Neural progenitor cell (in vitro differentiated cells): ENCODE results near the gene TTLL5. TPM values are rescaled to one million over a fixed set of nuclear protein-coding genes. Genes with fewer than 3 reads are reported as not detected.

Source experiments
- DNase-seq: peaks from one replicate; pipeline ENCODE4 v3.0.0-alpha.2; 2016; ENCODE audit warnings: low spot score
- H2AFZ ChIP-seq: fragments of 200-600 bp; sonication (generic); replicated peaks from 2 replicates; pipeline ENCODE4 v1.6.1; 2016; ENCODE audit warnings: antibody characterized with exemption
- H3F3A ChIP-seq: fragments of 200-600 bp; sonication (generic); 2 replicates; pipeline ENCODE4 v1.6.1; 2016; ENCODE audit warnings: antibody characterized with exemption, low read depth
- H3K27ac ChIP-seq: fragments of 200-600 bp; sonication (generic); 2 replicates; pipeline ENCODE4 v1.5.1; 2016; ENCODE audit warnings: mild to moderate bottlenecking
- H3K27me3 ChIP-seq: fragments of 200-600 bp; sonication (generic); 2 replicates; pipeline ENCODE4 v1.6.1; 2016; ENCODE audit warnings: mild to moderate bottlenecking, moderate library complexity
- H3K36me3 ChIP-seq: fragments of 200-600 bp; sonication (generic); 2 replicates; pipeline ENCODE4 v1.5.1; 2016
- H3K4me1 ChIP-seq: fragments of 200-600 bp; sonication (generic); 2 replicates; pipeline ENCODE4 v1.6.1; 2016; ENCODE audit warnings: mixed run types
- H3K4me2 ChIP-seq: fragments of 200-600 bp; sonication (generic); 2 replicates; pipeline ENCODE4 v1.6.1; 2016
- H3K4me3 ChIP-seq: fragments of 200-600 bp; sonication (generic); 2 replicates; pipeline ENCODE4 v1.5.1; 2016
- H3K79me2 ChIP-seq: fragments of 200-600 bp; sonication (generic); 2 replicates; pipeline ENCODE4 v1.6.1; 2016; ENCODE audit warnings: low read depth
- H3K9ac ChIP-seq: fragments of 200-600 bp; sonication (generic); 2 replicates; pipeline ENCODE4 v1.6.1; 2016
- H3K9me3 ChIP-seq: fragments of 200-600 bp; sonication (generic); 2 replicates; pipeline ENCODE4 v1.5.1; 2016; ENCODE audit warnings: low read depth
- H4K20me1 ChIP-seq: fragments of 200-600 bp; sonication (generic); 2 replicates; pipeline ENCODE4 v1.6.1; 2016; ENCODE audit warnings: low read depth
- H3K27ac Mint-ChIP-seq: 3 replicates; pipeline ENCODE4 v1.8.0; 2021; ENCODE audit warnings: mixed read lengths
- H3K27me3 Mint-ChIP-seq: 2 replicates; pipeline ENCODE4 v1.8.0; 2022; ENCODE audit warnings: low read depth, mild to moderate bottlenecking, inconsistent platforms, moderate library complexity, mixed read lengths; ENCODE audit not compliant: insufficient read depth
- H3K36me3 Mint-ChIP-seq: 3 replicates; pipeline ENCODE4 v1.8.0; 2021; ENCODE audit warnings: mixed read lengths
- H3K4me1 Mint-ChIP-seq: 3 replicates; pipeline ENCODE4 v1.8.0; 2021; ENCODE audit warnings: mixed read lengths
- H3K4me3 Mint-ChIP-seq: 3 replicates; pipeline ENCODE4 v1.8.0; 2021; ENCODE audit warnings: mild to moderate bottlenecking, moderate library complexity, mixed read lengths
- H3K9me3 Mint-ChIP-seq: 3 replicates; pipeline ENCODE4 v1.8.0; 2020; ENCODE audit warnings: mixed read lengths
- EZH2 ChIP-seq: fragments of 200-600 bp; sonication (generic); IDR thresholded peaks from 2 replicates; pipeline ENCODE4 v1.6.1; 2017; ENCODE audit warnings: antibody characterized with exemption, mild to moderate bottlenecking, moderate library complexity
- EZH2phosphoT487 ChIP-seq: fragments of 200-600 bp; sonication (generic); IDR thresholded peaks from 2 replicates; pipeline ENCODE4 v1.6.1; 2017; ENCODE audit warnings: antibody characterized with exemption
- total RNA-seq: library from RNA; depleted of rRNA; stranded (reverse); fragments of >200 nt; gene quantifications from 2 replicates; pipeline ENCODE4 v1.2.3, GENCODE V29; 2015; ENCODE audit warnings: low replicate concordance
- TF ChIP-seq, protein P1 (sequence below): fragments of 200-600 bp; sonication (generic); IDR thresholded peaks from 2 replicates; pipeline ENCODE4 v1.5.1; 2017; ENCODE audit warnings: antibody characterized with exemption, mild to moderate bottlenecking

TTLL5 gene
- total RNA-seq, 1 donor from 2014 or later, result 61.4 TPM

DNA sequence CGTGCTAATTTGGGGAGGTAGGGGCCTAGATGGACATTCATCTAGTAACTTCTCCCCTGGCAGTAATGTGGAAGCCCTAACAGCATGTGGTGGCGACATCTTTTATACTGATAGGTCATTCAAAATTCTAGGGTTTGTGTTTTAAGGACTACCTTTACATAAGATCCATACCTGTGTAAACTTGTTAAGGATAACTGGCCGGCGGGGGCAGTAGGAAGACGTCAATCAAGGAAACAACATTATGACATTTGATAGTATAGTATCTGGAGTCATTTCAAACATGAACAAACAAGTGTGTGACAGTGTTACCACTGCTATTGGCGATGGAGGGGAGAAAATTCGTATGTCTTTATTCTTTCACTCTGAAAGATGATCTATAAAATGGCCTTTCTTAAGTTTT lies 120.0 kb downstream of the TTLL5 start:
- no peaks in the 10 kb centered on the region for H3K4me1 Mint-ChIP-seq
- no peaks in the 10 kb centered on the region for H3K4me1 ChIP-seq
- H3K9ac ChIP-seq, result no peak overlapping the region
- H3K79me2 ChIP-seq, result no peaks in the 10 kb centered on the region
- no peak overlapping the region for H3K4me3 ChIP-seq
- H3K4me3 Mint-ChIP-seq, result no peak overlapping the region
- no peaks in the 10 kb centered on the region for H3K27me3 Mint-ChIP-seq
- no peak overlapping the region for H3K27ac Mint-ChIP-seq
- H3K4me2 ChIP-seq, result no peak overlapping the region
- H3F3A ChIP-seq, result no peaks in the 10 kb centered on the region
- H3K36me3 ChIP-seq, result peaks cover 17% of the 10 kb centered on the region
- no peaks in the 10 kb centered on the region for H3K27me3 ChIP-seq
- no peak for TF ChIP-seq EZH2phosphoT487
- TF ChIP-seq EZH2, result no peak
- TF ChIP-seq, protein P1, sequence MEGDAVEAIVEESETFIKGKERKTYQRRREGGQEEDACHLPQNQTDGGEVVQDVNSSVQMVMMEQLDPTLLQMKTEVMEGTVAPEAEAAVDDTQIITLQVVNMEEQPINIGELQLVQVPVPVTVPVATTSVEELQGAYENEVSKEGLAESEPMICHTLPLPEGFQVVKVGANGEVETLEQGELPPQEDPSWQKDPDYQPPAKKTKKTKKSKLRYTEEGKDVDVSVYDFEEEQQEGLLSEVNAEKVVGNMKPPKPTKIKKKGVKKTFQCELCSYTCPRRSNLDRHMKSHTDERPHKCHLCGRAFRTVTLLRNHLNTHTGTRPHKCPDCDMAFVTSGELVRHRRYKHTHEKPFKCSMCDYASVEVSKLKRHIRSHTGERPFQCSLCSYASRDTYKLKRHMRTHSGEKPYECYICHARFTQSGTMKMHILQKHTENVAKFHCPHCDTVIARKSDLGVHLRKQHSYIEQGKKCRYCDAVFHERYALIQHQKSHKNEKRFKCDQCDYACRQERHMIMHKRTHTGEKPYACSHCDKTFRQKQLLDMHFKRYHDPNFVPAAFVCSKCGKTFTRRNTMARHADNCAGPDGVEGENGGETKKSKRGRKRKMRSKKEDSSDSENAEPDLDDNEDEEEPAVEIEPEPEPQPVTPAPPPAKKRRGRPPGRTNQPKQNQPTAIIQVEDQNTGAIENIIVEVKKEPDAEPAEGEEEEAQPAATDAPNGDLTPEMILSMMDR, result no peak
- DNase-seq, result no peak
- H3K36me3 Mint-ChIP-seq, result peaks cover 34% of the 10 kb centered on the region
- H3K9me3 ChIP-seq, result no peaks in the 10 kb centered on the region
- H3K27ac ChIP-seq, result no peak overlapping the region
- no peak overlapping the region for H2AFZ ChIP-seq
- H4K20me1 ChIP-seq, result no peaks in the 10 kb centered on the region
- peaks cover 3% of the 10 kb centered on the region for H3K9me3 Mint-ChIP-seq

DNA sequence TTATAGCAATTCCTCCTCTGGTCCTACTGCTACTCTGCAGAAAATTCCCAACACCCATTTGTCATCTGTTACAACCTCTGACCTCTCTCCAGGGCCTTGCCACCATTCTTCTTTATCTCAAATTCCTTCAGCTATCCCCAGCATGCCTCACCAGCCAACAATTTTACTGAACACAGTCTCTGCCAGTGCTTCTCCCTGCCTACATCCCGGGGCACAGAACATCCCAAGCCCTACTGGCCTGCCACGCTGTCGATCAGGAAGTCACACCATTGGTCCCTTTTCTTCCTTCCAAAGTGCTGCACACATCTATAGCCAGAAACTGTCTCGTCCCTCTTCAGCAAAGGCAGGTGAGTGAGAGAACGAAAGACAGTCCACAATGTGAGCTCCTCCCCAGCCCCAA lies 122.1 kb downstream of the TTLL5 start:
- no peak for DNase-seq
- H3K4me3 Mint-ChIP-seq, result no peak overlapping the region
- Histone ChIP-seq H3K9ac (no peak overlapping the region), H3F3A (no peaks in the 10 kb centered on the region), H3K79me2 (no peaks in the 10 kb centered on the region), H4K20me1 (no peaks in the 10 kb centered on the region), H3K4me1 (no peaks in the 10 kb centered on the region), H3K36me3 (peaks cover 24% of the 10 kb centered on the region), H3K27ac (no peak overlapping the region), H3K4me3 (no peak overlapping the region), H3K9me3 (no peaks in the 10 kb centered on the region), H3K4me2 (no peak overlapping the region), H2AFZ (no peak overlapping the region), H3K27me3 (no peaks in the 10 kb centered on the region)
- no peak overlapping the region for H3K27ac Mint-ChIP-seq
- no peaks in the 10 kb centered on the region for H3K27me3 Mint-ChIP-seq
- no peaks in the 10 kb centered on the region for H3K4me1 Mint-ChIP-seq
- peaks cover 39% of the 10 kb centered on the region for H3K36me3 Mint-ChIP-seq
- TF ChIP-seq EZH2 (no peak), EZH2phosphoT487 (no peak)
- TF ChIP-seq, protein P1, result no peak
- H3K9me3 Mint-ChIP-seq, result peaks cover 5% of the 10 kb centered on the region

DNA sequence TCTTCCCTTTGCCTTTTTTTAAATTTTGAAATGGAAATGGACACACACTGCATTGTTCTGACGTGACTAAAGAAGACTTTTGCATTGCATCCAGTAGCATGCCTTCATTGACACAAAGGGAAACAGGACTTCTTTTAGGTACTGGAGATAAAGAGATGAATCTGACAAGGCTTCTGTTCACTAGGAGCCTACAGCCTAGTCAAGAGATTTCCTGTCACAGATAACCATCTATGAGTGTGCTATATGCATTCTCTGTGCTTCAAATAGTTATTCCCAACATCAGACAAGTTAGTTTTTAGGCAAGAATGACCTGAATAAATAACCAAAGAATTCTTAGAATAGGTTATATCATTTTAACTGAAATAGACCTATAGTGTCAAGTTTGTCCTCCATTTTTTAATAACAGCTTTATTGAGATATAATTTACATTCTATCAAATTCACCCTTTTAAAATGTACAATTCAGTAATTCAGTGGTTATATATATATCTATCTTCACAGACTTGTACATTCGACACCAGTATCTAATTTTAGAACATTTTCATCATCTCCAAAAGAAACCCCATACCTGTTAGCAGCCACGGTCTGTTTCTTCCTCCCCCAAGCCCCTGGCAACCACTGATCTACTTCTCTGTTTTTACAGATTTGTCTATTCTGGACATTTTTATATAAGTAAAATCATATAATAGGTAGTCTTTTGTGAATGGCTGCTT lies 122.7 kb downstream of the TTLL5 start:
- H3K27me3 Mint-ChIP-seq, result no peaks in the 10 kb centered on the region
- Histone ChIP-seq H3K4me2 (no peak overlapping the region), H3K27ac (no peak overlapping the region), H3K27me3 (no peaks in the 10 kb centered on the region), H3K4me3 (no peak overlapping the region), H3K9me3 (no peaks in the 10 kb centered on the region), H2AFZ (no peak overlapping the region), H3K4me1 (no peaks in the 10 kb centered on the region), H3K36me3 (peaks cover 29% of the 10 kb centered on the region), H3F3A (no peaks in the 10 kb centered on the region), H4K20me1 (no peaks in the 10 kb centered on the region), H3K79me2 (no peaks in the 10 kb centered on the region), H3K9ac (no peak overlapping the region)
- no peak overlapping the region for H3K4me3 Mint-ChIP-seq
- no peak for DNase-seq
- H3K36me3 Mint-ChIP-seq, result peaks cover 42% of the 10 kb centered on the region
- H3K4me1 Mint-ChIP-seq, result no peaks in the 10 kb centered on the region
- peaks cover 5% of the 10 kb centered on the region for H3K9me3 Mint-ChIP-seq
- TF ChIP-seq EZH2, result no peak
- H3K27ac Mint-ChIP-seq, result no peak overlapping the region

DNA sequence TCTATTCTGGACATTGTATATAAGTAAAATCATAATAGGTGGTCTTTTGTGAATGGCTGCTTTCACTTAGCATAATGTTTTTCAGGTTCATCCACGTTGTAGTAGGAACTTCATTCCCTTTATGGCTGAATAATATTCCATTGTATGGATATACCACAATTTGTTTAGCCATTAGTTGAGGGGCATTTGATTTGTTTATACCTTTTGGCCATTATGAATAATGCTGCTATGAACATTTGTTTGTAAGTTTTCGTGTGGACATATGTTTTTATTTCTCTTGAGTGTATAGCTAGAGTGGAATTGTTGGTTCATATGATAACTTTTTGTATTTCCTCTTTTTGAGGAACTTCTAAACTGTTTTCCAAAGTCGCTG lies 123.3 kb downstream of the TTLL5 start:
- Histone ChIP-seq H3F3A (no peaks in the 10 kb centered on the region), H3K79me2 (no peaks in the 10 kb centered on the region), H3K4me3 (no peak overlapping the region), H3K27me3 (no peaks in the 10 kb centered on the region), H3K9me3 (no peaks in the 10 kb centered on the region), H2AFZ (no peak overlapping the region), H3K4me2 (no peak overlapping the region), H3K4me1 (no peaks in the 10 kb centered on the region), H3K36me3 (peaks cover 30% of the 10 kb centered on the region), H4K20me1 (no peaks in the 10 kb centered on the region), H3K9ac (no peak overlapping the region), H3K27ac (no peak overlapping the region)
- no peak overlapping the region for H3K27ac Mint-ChIP-seq
- H3K36me3 Mint-ChIP-seq, result peaks cover 44% of the 10 kb centered on the region
- peaks cover 8% of the 10 kb centered on the region for H3K9me3 Mint-ChIP-seq
- H3K27me3 Mint-ChIP-seq, result no peaks in the 10 kb centered on the region
- TF ChIP-seq, protein P1, result no peak
- TF ChIP-seq EZH2 (no peak), EZH2phosphoT487 (no peak)
- H3K4me1 Mint-ChIP-seq, result no peaks in the 10 kb centered on the region
- no peak for DNase-seq
- no peak overlapping the region for H3K4me3 Mint-ChIP-seq
